Hematopoietic multipotent progenitor cell treated with erythropoietin and hydrocortisone succinate and interleukin-3 and kit ligand, for 15 days (in vitro differentiated cells): ENCODE data around the gene SDR39U1.

Experiments used
- DNase-seq: peaks from one replicate; pipeline ENCODE4 v3.0.0-alpha.2; 2015; ENCODE audit warnings: low spot score

The SDR39U1 gene

DNA sequence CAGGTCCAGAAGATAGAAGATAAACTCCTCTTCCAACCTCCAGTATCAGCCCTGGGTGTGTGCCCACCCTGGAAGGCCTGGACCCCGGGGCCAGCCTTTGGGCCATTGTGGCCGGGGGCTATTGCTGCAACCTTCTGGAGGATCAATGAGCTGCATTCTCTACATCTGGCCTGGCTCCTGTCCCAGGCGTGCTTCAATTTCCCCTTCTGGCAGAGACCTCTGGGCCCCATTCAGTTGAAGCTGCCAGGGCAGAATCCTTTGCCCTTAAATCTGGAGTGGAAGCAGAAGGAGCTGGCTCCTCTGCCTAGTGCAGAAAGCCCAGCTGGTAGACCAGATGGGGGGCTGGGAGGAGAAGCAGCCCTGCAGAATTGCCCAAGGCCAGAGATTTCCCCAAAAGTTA lies 33.8 kb downstream of the SDR39U1 start:
- DNase-seq: no peak

DNA sequence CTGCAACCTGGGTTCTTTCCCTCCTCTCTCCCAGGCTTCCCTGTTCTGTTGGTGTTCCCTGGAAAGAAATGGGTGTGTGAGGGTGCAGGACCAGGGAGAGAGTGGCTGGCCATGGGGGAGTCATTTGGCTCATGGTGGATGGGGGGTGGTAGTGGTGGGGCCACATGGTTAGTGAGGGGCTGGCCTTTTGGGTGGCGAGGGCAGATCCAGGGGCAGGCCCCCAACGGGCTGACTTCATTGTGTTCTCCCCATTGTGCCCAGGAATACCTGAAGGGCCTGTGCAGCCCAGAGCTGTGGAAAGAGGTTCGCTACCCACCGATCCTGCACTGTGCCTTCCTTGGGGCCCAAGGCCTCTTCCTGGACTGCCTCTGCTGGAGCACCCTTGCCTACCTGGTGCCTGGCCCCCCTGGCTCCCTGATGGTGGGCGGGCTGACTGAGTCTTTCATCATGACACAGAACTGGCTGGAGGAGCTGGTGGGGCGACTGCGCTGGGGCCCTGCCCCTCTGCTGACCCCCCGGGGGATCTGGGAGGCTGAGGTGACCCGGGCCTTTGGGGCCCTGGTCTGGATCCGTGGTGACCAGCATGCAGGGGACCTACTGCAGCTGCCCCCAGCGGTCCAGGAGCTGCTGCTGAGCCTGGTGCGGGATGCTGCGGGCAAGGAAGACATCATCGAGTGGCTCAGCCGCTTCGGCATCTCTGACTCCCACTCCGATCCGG lies 34.8 kb downstream of the SDR39U1 start:
- DNase-seq: no peak

DNA sequence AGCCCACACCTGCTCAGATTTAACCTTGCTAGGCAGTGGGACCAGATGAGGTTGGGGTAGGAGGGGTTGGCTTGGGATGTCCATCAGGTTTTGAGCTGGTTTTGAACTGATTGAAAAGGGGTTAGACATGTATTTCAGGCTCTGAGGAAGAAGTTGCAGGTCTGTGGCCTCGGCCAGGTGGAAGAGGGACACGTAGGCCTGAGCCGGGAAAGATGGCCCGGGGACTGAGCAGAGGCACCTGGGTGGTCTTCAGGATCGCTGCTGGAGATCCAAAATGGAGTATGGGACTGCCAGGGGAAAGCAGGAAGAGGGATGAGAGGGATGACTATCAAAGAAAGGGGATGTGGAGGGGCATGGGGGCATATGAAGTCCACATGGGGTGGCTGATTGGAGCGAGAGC lies 36.2 kb downstream of the SDR39U1 start:
- DNase-seq: no peak

DNA sequence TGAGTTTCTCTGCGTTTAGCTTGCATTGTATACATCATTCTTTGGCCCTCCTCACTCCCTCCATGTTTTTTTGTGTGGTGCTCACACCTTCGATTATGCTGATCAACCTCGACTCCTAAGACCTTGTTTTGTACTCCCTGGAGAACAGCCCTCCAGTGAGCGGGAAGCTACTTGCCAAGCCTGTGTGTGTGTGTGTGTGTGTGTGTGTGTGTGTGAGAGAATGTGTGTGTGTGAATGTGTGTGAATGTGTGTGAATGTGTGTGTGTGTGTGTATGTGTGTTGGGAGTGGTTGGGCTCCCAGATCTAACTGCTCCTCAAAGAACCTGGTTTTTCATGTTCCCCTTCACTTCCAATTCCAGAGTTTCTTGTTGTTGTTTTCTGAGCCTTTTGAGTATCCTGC lies 37.8 kb downstream of the SDR39U1 start:
- DNase-seq: no peak

DNA sequence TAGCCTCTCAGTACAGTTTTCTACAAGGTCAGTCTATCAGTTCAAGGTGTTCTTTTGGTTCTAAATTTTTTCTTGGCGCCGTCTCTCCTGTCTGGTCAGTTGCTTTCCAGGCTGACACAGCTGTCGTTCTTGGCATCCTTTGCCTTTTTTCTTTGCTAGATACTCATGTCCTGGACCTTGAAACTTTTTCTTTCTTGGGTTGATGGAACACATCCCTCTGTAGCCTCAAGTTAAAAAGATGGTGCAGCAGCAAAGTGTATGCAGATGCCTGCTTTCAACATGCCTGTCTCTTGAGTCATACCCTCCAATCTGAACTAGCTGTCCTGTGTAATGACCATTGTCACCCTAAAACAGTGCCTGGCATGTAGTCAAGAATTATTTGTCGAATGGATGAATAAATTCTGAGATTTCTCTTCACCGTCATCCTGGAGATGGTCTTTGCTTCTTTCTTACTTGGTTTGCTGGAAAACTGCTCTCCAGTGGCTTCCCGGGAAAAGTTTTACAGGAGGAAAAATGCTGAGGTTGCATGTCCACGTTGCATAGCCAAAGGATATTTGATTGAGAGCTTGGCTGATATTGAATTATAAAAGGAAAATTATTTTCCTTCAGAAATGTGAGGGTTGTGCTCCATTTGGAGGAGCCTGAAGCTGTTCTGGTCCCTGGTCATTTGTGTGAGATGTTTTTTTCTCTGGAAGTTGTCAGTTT lies 39.1 kb downstream of the SDR39U1 start:
- DNase-seq: no peak

DNA sequence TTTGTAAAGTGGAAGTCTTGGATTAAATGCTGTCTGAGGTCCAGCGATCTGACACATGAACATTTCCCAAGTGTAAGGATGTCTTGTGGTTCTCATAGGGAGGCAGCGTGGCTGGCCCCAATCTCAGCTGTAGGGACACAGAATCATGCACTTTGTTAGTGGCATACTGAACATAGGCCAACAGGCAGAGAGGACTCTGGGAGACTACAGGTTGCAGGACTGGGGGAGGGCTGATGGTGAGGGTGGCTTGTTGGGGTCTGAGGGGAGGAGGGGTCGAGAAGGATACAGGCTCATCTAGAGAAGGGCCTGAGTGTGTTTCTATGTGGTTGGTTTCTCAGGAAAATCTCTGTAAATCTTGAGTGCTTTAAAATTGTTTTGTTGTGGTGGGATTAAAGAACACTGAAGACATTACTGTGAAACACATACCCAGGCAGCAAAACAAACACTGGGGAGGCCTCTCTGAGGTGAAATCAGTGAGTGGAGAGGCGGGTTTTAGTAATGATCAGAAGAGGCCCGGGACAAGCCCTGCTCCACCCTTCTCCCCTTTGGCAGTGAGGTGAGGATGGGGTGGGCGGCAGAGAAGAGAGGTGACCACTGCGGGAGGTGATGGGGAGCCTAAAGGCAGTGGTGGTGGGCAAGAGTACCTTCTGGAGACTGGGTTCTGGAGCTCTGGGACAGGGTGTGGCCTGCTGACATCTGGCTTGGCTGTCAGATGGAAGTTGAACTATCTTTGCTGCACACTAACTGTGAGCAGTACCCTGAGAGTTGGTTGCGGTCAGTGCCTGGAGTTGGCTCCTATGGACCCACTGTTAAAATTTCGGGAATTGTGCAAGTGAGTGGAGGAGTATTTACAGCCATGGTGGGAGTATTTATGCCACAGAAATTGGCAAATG lies 40.5 kb downstream of the SDR39U1 start:
- no peak for DNase-seq

DNA sequence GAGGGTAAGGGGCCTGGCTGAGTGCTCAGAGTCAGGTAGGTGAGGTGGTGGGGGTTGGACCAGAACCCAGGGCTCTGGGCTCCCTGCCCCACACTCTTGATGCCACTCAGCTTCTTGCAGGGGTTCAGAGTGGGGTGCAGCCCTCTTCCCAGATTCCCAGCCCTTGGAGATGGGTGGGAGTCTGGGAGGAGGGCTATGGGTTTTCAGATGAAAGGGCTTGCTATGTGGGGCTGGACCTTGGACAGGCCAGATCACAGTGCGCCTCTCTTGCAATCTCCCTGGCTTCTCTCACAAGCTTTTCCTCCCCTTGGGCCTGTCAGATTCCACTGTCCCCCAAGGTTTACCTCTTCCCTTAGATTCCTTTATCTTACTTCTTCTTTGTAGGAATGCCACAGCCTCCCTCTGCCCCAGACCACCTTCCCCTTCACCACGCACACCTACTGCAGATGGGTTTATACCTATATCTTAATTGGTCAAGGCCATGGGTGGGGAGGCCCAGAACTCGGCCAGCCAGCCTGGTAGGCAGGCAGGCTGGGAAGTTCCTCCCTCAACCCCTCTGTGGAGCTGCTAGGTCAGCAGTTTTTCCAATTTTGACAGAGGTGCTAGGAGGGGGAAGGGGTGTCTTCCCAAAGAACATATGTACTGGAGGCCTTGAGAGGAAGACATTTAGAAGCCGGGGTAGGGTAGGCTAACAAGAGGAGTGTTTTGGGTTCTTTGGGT lies 42.4 kb downstream of the SDR39U1 start:
- DNase-seq: no peak

DNA sequence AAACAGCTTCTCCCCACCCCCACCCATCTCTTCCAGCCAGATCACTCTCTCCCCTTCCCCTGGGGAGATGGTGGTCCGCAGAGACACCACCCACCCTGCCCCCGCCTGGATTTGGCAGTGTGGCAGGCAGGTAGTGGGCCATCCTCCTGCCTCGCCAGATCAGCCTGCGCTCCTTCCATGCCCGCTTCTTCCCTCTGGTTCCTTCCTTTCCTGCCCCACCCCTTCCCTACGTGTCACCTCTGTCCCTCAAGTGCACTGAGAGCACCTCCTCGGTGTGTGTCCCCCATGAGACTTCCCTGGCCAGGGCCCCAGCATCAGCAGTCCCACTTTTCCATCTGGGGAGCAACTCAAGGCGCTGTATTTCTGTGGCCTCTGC lies 43.1 kb downstream of the SDR39U1 start:
- DNase-seq: no peak

DNA sequence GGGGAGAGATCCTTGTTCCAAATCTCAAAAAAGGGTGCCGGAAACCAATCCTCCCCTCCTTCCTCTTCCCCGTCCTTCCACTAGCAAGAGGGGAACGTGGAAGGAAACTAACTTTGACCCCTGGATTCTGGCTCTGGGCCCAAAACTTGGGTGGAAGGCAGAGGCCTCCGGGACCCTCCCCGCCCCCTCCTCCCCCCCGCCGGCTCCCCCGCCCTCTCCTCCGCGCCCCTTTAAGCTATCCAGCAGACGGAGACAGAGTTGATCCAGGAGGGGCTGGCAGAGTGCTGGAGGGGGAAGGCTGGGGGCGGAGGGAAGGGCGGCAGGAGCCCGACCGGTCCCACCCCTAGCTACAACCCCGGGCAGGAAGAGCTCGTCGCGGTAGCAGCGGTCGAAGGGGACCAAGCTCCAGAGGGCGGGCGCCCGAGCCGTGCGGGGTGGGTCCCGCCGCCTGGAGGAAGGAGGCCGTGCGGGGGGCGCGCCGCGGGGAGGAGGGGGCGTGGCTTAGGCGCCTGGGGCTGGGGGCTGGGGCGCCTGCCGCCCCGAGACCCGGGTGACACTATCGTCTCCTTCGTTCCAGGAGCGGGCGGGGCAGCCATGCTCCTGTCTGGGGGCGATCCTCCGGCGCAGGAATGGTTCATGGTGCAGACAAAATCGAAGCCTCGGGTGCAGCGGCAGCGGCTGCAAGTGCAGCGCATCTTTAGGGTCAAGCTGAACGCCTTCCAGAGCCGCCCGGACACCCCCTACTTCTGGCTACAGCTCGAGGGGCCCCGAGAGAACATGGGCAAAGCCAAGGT lies 43.7 kb downstream of the SDR39U1 start, which contains the start of gene NYNRIN:
Gene NYNRIN (plus strand): TSS at position 351 of the 794 bp plus-strand sequence. CDS start 244 bp downstream, at position 595.
- no peak for DNase-seq

DNA sequence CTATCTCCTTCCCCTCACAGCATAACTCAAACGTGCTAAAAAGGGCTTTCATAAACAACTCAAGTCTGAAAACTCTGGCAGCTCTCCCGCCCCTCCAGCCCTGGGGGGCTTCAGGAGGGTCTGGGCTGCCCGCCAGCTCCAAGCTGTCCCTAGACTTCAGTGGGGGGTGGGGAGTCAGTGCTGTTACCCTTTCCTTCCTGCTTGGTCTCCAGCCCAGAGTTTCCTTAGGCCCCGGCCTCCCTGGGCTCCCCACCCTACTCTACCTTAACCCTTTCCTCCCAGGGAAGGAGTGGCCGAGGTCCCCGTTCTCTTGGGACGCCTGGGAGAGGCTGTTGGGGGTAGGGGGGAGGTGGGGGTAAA lies 44.3 kb downstream of the SDR39U1 start:
- no peak for DNase-seq

DNA sequence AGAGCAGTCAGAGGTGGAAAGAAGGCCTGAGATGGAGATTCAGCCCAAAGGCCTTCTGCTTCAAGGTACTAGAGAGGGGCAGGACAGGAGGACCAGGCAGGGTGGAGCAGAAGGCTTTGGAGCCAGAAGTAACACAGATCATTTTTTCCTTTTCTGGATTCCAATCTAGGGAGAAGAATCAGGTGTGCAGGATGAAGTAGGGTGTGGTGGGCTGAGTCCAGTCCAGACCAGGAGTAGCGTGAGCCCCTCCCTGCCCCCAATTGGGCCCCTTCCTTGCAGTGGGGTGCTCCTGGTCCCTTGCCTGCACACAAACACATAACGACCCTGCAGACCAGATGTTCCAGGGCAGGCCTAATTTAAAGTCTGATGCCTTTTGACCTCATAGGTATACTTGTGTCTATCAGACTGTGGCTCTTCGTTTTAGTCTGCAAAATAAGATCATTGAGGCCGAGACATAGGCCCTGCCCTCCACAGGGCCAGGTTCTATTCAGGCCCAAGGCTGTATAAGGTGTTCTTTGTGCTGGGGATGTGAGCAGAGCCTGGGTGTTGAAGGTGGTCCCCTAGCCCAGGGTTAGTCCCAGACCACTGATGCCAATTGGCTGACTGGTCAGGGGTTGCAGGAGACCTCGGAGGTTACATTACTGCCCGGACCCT lies 44.8 kb downstream of the SDR39U1 start:
- no peak for DNase-seq

DNA sequence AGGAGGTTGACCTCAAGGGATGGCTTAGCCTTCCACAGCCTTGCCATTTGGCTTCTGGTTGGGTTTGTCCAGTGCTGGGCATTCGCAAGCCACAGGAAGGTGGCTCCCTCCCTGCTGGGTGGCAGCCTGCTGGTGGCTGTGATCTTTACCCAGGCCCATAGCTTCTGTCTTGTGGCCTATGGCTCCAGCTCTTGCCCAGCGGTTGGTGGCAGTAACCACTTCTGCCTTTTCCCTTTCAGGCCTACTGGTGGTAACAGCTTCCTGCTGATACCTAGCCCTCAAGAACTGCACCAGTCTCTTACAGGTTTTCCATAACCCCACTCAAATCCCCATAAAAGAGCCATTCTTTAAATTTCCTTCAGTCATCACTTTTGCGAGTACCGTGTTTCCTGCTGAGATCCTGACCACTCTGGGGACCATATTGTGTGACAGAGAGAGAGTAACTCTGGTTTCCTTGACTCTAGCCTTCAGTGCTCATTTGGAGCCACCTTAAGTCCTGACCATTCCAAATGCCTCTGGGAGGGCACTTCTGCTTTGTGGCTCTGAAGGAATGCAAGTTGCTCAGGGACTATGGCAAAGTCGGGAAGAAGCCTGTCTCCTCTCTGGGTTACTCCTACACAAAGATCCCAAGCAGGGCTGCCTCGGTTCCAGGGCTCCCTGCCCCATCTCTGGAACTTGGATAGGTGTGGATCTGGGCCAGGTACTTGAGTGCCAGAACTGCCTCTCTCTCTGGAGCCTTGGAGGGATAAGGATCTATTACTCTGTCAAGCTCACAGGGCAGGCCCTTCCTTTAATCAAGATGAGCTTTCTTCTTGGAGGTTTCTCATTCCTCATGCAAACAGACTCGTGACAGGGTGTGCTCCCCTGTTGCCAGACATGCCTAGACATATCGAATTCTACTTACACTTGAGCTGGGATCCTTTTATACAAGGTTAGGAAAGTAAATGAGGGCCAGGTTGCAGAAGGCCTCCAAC lies 46.7 kb downstream of the SDR39U1 start:
- no peak for DNase-seq

DNA sequence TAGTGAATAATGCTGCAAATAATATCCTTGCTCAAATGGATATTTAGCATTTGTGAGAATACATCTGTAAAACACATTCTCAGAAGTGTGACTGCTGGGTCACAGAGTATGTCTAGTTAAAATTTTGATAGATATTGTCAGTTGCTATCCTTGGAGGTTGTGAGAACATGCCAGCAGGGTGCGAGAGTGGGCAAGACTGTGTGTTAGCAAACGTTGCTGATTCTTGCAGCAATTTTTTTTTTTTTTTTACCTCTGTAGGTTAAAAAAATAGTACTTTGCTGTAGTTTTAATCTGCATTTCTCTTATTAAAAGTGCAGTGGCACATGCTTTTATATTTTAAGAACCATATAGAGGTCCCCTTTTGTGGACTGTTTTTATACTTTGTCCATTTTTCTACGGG lies 48.3 kb downstream of the SDR39U1 start:
- no peak for DNase-seq

DNA sequence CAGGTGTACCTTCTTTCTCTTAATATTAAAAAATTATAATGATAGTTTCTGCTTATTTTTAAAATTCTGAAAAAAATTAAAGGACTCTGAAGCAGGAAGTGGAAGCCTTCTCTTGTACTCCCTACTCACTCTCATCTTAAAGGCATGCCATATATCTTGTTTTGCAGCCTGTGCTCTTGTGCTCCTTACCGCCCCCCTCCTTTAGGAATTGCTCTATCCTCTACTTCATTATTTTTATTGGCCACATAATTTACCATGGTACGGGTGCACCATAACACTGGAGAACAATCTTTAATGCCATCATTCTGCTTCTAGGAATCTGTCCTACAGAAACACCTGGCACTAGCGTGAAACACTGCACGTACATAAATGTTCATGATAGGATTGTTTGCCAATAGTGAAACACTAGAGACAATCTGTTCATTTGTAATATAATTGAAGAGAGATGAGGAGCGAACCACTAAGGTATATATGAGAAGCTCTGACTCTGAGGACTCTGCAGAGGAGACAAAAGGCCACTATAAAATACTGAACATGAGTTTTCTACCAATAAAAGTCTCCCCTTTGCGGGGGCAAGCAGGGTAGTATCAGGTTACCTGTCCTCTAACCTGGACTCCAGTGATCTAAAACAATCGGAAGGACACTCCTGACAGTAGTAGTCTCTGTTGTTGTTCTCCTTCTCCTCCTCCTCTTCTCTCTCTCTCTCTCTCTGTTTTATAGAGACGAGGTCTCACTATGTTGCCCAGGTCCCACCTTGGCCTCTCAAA lies 50.1 kb downstream of the SDR39U1 start:
- no peak for DNase-seq

DNA sequence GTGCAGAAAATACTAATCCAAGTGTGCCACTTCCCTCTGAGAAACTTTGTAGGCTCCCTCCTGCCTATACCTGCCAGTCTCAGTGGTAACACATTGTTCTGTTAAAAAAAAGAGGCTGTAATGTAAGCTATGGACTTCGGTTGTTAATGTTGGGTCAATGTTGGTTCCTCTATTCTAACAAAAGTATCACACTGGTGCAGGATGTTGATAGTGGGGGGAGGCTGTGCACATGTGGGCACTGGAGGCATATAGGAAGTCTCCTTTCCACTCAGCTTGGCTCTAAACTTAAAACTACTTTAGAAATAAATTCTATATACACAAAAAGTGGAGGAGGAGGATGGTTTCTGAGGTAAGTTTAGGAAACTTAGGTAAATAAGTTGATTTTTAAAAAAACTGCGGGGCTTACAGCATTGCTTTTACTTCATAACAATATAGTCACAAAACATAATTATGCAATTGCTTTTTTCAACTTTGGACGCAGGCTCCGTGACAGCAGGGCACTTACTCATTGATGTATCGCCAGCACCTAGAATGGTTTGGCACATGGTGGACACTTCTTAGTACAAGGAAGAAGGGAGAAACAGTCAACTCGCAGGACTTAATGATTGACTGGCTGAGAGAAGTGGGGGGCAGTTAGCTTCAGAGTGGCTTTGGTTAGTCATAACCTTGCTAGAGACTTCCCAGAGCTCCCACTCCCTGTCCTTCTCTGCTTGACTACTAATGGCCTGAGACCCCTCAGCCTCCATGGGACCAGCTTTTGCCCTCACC lies 51.7 kb downstream of the SDR39U1 start:
- DNase-seq: no peak
